CD4-positive, alpha-beta T cell (primary cell): ENCODE results near the gene TNFRSF25. TPM values are rescaled to one million over a fixed set of nuclear protein-coding genes. Genes with fewer than 3 reads are reported as not detected.

Source experiments
- ATAC-seq: fragments of 200-7000 bp; cut with Tn5 transposase; one replicate; pipeline ENCODE4 v1.10.0; 2022; ENCODE audit warnings: mild to moderate bottlenecking; ENCODE audit not compliant: poor library complexity
- CTCF ChIA-PET: fragments of 350-600 bp; sonication (Branson Sonifier 250); formaldehyde crosslinking; loops from one replicate; lab custom pipeline; 2021; ENCODE audit warnings: antibody characterized with exemption, inconsistent platforms; lab: Charles Lee
- POLR2A ChIA-PET: fragments of 350-600 bp; sonication (Branson Sonifier 250); formaldehyde crosslinking; loops from one replicate; lab custom pipeline; 2021; ENCODE audit warnings: antibody characterized with exemption, inconsistent platforms; lab: Charles Lee
- DNase-seq, 14 experiments: peaks; one replicate each; pipeline ENCODE4 v3.0.0-alpha.2; 2013 to 2020; ENCODE audit warnings: mixed read lengths in 2 of 14
- H3K27ac ChIP-seq, 2 donors: one replicate each; pipeline versions ENCODE4 v1.5.1 to v1.7.0; 2013; ENCODE audit warnings: low read length in 2 of 2, low read depth in 1 of 2, mild to moderate bottlenecking in 1 of 2
- H3K27me3 ChIP-seq, 2 experiments: 1 replicate in 1 of 2; 2 replicates in 1 of 2; pipeline versions ENCODE4 v1.6.1 to v1.7.0; 2013; ENCODE audit warnings: low read length in 2 of 2, control low read depth in 1 of 2, mild to moderate bottlenecking in 1 of 2, moderate library complexity in 1 of 2; ENCODE audit not compliant: insufficient read depth in 2 of 2, control insufficient read depth in 1 of 2
- H3K36me3 ChIP-seq: one replicate; pipeline ENCODE4 v1.6.1; 2013; ENCODE audit warnings: low read length, control low read depth; ENCODE audit not compliant: insufficient read depth
- H3K4me1 ChIP-seq: one replicate; pipeline ENCODE4 v1.6.1; 2013; ENCODE audit warnings: low read length, control low read depth; ENCODE audit not compliant: insufficient read depth
- H3K4me3 ChIP-seq: one replicate; pipeline ENCODE4 v1.5.1; 2013; ENCODE audit warnings: mild to moderate bottlenecking, low read length, moderate library complexity
- H3K9me3 ChIP-seq, 2 experiments: 1 replicate in 1 of 2; 2 replicates in 1 of 2; pipeline versions ENCODE4 v1.6.1 to v1.7.0; 2013; ENCODE audit warnings: low read length in 2 of 2, mild to moderate bottlenecking in 2 of 2, control low read depth in 1 of 2, moderate library complexity in 1 of 2; ENCODE audit not compliant: control insufficient read depth in 1 of 2, insufficient read depth in 1 of 2
- H3K27ac Mint-ChIP-seq: one replicate; pipeline ENCODE4 v1.8.0; 2020; ENCODE audit warnings: mixed read lengths
- H3K27me3 Mint-ChIP-seq: one replicate; pipeline ENCODE4 v1.8.0; 2021; ENCODE audit warnings: mixed read lengths
- H3K36me3 Mint-ChIP-seq: one replicate; pipeline ENCODE4 v1.8.0; 2021; ENCODE audit warnings: low read depth, mixed read lengths
- H3K4me1 Mint-ChIP-seq: one replicate; pipeline ENCODE4 v1.8.0; 2021; ENCODE audit warnings: low read depth, mixed read lengths
- H3K4me3 Mint-ChIP-seq: one replicate; pipeline ENCODE4 v1.8.0; 2020; ENCODE audit warnings: mild to moderate bottlenecking, mixed read lengths
- H3K9me3 Mint-ChIP-seq: one replicate; pipeline ENCODE4 v1.8.0; 2020; ENCODE audit warnings: mixed read lengths
- intact Hi-C, 2 experiments: fragments of 100-400 bp; cut with DNase I in 1 of 2; cut with micrococcal nuclease in 1 of 2; formaldehyde crosslinking; loops; one replicate each; pipeline versions ENCODE4 v1.15.1 to v1.9.0; 2023 to 2025; cut with DNase I, micrococcal nuclease
- total RNA-seq, 174 experiments: library from RNA in 2 of 174; stranded (reverse) in 2 of 174; gene quantifications; one replicate each; pipeline ENCODE4 v1.2.3 and lab custom pipeline; 2021 to 2026
- TF ChIP-seq, protein P1 (sequence below): fragments of 200-600 bp; IDR thresholded peaks from one replicate; pipeline ENCODE4 v1.8.0; 2022; ENCODE audit warnings: antibody characterized with exemption, mild to moderate bottlenecking

The TNFRSF25 gene
- total RNA-seq, 2 experiments from 2014 or later: 220 to 225 TPM

DNA sequence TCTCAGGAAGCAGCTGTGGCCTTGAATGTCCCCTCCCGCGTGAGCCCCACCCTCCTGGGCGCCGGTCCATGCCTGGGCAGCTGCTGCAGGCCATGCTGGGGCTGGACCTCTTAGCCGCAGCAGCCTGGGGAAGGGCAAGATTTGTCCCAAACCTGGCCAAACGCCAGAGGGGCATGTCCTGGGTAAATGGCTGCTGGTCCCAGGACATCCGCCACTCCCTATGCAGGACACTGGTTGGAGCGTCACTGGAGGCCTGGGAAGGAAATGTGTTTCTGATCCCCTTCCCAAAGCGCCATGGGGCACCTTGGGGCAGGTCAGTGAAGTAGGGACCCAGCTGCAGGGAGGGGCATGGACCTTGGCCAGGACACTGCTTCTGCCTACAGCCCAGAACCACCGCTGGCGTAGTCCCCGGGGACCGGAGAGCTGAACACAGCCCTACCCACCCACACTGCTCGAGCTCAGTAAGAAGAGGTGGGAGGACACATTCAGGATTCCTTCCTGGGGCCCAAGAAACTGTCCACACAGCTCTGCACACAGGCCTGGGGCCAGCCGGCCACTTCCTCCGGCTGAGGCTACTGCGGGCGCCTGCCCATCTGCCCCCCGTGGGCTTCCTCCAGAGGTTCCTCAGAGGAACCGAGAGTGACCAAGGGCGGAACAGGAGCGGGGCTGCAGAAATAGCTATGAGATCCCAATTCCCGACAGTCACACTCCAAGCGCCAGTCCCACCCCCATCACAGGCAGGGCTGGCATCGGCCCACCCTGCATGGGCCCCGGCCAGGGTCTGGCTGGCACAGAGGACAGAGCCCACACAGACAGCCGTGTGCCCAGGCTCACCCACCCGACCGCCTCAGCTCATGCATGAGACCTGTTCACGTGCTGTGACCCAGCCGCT is 36.3 kb upstream of the TNFRSF25 start:
- no peak for DNase-seq
- ChIA-PET CTCF (no interaction called here), POLR2A (no interaction called here)
- Mint-ChIP-seq H3K4me1 (peaks cover 8% of the 10 kb centered on the region), H3K4me3 (no peak overlapping the region), H3K36me3 (no peaks in the 10 kb centered on the region), H3K27ac (no peak overlapping the region), H3K9me3 (no peaks in the 10 kb centered on the region), H3K27me3 (peaks cover 14% of the 10 kb centered on the region)
- Histone ChIP-seq H3K27me3 (peaks cover 0 to 5% of the 10 kb centered on the region in 2 experiments), H3K36me3 (no peaks in the 10 kb centered on the region), H3K4me1 (peaks cover 14% of the 10 kb centered on the region), H3K4me3 (no peak overlapping the region), H3K9me3 (no peaks in the 10 kb centered on the region), H3K27ac (no peak overlapping the region)
- intact Hi-C loops: no loop called here
- ATAC-seq: no peak
- TF ChIP-seq, protein P1, sequence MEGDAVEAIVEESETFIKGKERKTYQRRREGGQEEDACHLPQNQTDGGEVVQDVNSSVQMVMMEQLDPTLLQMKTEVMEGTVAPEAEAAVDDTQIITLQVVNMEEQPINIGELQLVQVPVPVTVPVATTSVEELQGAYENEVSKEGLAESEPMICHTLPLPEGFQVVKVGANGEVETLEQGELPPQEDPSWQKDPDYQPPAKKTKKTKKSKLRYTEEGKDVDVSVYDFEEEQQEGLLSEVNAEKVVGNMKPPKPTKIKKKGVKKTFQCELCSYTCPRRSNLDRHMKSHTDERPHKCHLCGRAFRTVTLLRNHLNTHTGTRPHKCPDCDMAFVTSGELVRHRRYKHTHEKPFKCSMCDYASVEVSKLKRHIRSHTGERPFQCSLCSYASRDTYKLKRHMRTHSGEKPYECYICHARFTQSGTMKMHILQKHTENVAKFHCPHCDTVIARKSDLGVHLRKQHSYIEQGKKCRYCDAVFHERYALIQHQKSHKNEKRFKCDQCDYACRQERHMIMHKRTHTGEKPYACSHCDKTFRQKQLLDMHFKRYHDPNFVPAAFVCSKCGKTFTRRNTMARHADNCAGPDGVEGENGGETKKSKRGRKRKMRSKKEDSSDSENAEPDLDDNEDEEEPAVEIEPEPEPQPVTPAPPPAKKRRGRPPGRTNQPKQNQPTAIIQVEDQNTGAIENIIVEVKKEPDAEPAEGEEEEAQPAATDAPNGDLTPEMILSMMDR: no peak

DNA sequence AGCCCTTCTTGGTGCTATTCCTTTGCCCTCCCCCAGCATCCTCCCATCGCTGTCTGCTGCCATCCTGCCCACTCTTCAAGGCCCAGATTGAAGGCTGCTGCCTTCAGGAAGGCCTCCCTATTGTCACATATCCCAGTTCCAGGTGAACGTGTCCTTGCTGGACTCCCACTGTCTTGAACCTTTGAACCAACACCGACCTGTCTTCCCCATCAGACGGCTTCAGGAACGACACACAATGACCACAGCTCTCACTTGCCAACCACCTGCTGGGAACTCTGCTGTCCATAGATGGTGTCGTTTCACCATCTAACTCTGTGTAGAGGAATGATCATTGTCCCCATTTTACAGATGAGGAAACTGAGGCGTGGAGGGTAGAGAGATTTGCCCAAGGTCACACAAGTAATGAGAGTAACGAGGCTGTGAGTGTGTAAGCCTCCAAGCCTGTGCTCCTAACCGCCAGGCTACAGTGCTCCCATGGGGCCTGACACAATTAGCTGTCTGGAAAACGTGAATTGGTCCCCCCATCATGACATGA is 35.4 kb upstream of the TNFRSF25 start:
- TF ChIP-seq, protein P1: no peak
- Histone ChIP-seq H3K27ac (no peak overlapping the region), H3K4me1 (peaks cover 21% of the 10 kb centered on the region), H3K4me3 (no peak overlapping the region), H3K9me3 (no peaks in the 10 kb centered on the region), H3K36me3 (no peaks in the 10 kb centered on the region), H3K27me3 (no peaks in the 10 kb centered on the region)
- Mint-ChIP-seq H3K9me3 (no peaks in the 10 kb centered on the region), H3K4me3 (no peak overlapping the region), H3K27me3 (peaks cover 14% of the 10 kb centered on the region), H3K36me3 (no peaks in the 10 kb centered on the region), H3K4me1 (peaks cover 8% of the 10 kb centered on the region), H3K27ac (no peak overlapping the region)
- no peak for ATAC-seq
- CTCF ChIA-PET: no interaction called here
- POLR2A ChIA-PET: no interaction called here
- DNase-seq: no peak
- intact Hi-C loops: no loop called here

DNA sequence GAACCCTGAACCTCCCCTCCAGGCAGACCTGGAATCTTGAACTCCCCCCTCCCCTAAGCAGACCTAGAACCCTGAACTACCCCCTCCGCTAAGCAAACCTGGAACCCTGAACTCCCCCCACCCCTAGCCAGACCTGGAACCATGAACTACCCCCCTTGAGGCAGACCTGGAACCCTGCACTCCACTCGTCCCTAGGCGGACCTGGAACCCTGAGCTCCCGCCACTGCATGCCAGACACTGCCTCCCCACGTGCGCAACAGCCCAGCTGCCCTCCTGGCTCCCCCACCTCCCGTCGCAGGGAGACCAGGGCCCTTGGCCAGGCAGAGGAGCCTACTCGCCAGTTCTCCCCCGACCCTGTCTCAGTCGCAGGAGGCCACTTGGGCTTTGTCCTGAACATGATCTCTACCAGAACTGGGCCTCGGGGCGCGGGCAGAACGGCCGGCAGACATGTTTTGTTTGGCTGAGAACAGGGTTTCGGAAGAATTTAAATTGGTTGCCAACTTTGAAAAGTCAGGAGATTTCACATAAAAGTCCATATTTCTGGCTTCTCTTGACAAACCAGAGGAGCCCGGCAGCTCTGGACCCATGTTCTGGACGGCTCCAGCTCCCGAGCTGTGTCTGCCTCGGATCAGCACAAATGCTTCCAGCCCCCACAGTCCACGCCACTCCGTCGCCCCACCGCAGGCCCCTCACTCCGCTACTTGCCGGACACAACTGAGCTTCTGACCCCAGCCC is 34.7 kb upstream of the TNFRSF25 start:
- H3K9me3 Mint-ChIP-seq: no peaks in the 10 kb centered on the region
- no peak for DNase-seq
- Histone ChIP-seq H3K27ac (no peak overlapping the region), H3K4me3 (no peak overlapping the region), H3K36me3 (no peaks in the 10 kb centered on the region), H3K4me1 (peaks cover 27% of the 10 kb centered on the region), H3K9me3 (no peaks in the 10 kb centered on the region), H3K27me3 (no peaks in the 10 kb centered on the region)
- no peaks in the 10 kb centered on the region for H3K36me3 Mint-ChIP-seq
- H3K27ac Mint-ChIP-seq: no peak overlapping the region
- no peak for ATAC-seq
- intact Hi-C loops: no loop called here
- peaks cover 14% of the 10 kb centered on the region for H3K4me1 Mint-ChIP-seq
- peaks cover 14% of the 10 kb centered on the region for H3K27me3 Mint-ChIP-seq
- ChIA-PET CTCF (no interaction called here), POLR2A (no interaction called here)
- TF ChIP-seq, protein P1: no peak
- no peak overlapping the region for H3K4me3 Mint-ChIP-seq
